HG02610 (cell line): ENCODE data around the gene PNPLA7.
"Not testable (repeated sequence)": the region's sequence is repeated elsewhere in the genome, so short reads cannot be mapped to it uniquely, and the experiment has no call there.

Experiments used
- ATAC-seq: cut with Tn5 transposase; IDR thresholded peaks from one replicate; pipeline ENCODE4 v1.9.1; 2021; ENCODE audit warnings: mild to moderate bottlenecking, moderate library complexity; ENCODE audit not compliant: unreplicated experiment

The PNPLA7 gene

GRCh38 chr9:137482094-137482781, 68.0 kb downstream of the PNPLA7 start:
- ATAC-seq: no peak

- ATAC-seq: no peak
These were observed 69.2 kb downstream of the PNPLA7 start for GRCh38 chr9:137480686-137481683.

DNA sequence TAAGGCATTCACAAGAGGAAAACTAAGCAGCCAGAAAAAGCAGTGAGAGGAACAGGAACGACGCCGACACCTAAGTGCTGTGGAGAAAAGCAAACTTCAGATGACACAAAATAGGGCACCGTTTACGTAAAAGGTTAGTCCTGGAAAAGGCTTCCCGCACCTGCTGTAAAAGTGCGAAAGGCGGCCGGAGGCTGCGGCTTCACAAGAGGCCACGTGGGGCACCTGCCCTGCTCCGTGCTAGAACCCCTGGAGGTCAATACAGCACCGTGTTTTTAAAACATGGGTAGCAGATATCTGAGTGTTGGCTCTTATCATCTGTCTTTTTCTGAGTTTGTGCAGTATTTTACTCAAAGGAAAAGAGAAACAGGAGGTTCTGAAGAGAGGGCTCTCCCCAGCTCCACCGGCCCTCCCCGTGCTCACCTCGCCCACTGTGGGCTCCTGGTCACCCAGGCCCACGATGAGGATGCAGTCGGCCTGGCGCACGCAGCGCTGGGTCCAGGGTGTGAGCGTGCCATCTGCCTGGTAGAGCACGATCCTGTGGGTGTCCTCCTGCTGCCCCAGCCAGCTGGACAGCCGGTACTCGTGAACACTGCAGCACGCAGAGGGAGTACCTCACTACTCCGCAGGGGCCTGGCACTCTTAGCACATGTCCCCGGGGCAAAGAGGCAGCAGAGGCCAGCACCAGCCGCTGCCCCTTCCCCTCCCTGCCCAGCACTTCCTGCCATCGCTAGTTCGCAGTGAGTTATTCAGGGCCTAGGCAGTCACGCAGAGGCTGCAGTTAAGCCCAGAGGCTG, 70.1 kb downstream of the PNPLA7 start:
- no peak for ATAC-seq

DNA sequence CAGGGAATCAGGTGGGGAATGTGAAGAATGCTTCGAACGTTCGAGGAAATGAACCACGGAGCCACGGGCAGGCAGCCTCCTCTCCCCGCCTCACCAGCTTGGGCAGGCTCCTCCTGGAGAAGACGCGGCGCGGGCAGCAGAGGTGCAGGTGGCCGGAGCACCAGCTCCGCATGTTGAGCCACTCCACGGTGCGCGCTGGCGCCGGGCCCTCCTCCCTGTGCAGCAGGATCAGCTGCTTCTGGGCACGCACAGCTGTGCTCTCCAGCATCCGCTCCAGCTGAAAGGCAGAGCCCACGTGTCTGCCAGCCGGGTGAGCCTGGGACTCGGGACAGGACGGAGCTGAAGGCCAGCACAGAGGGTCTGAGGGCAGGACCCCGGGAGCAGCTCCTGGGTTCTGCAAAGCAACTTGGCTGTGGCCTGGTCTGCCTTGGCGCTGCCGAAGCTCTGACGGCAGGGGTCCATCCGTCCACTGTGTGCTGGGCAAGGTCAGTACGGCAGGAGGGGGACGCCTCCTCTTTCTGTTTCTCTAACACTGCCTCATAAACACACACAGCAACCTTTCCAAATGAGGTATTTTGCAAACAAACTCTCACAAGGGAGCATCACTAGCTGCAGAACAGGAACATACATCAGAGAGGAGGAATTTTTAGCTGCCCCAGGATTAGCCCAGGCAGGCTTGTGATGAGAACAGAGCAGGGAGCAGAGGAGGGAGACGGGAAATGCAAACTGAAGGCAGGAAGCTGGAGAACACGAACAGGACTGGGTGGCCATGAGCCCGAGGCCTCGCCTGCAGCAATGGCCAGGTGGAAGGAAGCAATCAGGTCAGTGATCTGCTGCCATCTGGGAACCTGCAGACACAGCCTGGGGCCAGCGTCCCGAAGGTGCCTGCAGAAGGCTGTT, 71.0 kb downstream of the PNPLA7 start:
- no peak for ATAC-seq

DNA sequence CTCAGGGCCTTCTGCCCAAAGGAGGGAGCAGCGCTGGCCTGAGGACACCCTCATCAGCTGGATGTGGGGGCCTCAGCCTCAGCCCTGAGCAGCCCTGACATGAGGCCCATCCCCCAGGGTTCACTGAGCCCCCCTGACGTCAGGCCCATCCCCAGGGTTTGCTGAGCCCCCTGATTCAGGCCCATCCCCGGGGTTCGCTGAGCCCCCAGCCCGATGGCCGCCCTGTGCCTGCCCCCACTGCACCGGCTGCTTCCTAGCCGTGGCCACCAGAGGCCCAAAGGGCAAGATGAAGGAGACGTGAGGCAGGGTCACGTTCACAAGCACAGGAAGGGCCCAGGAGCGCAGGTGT, 71.6 kb downstream of the PNPLA7 start:
- no peak for ATAC-seq

DNA sequence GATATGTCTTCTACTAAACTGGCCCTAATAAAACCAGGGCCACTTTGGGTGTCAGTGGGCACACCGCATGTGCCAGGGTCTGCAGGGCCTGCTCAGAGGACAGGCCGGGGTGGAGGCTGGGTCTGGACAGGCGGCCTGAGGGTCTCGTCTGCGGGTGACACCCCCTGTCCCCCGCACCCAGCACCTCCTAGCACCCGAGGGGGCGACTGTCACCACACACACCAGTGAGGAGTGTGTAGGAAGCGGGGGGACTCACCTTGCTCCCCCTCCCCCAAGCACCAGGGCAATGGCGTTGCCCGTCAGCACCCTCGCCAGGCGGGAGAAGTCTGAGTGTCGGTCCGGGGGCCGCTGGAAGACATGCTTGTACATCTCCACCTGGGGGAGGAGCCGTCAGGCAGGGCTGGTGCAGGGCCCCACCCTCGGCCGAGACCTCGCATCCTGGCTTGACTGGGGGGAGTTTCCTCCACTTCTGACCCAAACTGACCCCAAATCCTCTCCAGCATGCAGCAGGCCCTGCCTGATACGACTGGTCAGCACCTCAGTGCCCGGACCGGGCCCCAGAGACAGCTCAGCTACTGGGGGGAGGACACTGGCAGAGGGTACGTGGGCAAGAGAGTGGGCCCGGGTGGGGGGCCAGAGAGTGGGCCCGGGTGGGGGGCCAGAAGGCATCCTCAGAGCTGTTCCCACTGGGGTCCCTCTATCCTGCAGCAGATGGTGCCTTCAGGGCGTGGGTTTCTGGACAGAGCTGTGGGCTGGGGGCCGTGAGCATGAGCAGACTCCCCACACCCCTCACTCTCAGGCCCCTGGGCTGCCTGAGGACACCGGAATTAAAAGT, 72.2 kb downstream of the PNPLA7 start:
- no peak for ATAC-seq

DNA sequence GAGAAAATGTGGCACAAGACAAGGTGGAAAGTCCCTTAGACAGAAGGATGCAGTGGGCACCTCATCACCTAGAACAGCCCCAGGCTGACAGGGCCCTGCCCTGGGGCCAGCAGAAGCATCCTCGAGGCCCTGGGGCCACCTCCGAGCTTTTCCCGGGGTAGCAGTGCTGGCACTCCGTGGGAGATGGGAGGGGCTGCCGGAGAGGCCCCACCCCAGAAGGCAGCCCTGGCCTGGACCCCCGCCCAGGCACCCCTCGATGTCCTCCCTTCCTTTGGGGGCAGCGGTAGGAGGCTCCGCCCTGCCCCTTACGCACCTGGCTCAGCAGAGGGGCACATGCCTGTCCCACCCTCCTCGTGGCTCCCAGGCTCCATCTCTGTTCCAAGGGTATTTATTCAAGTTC, 73.3 kb downstream of the PNPLA7 start:
- no peak for ATAC-seq

GRCh38 chr9:137475666-137476065, 74.5 kb downstream of the PNPLA7 start:
- ATAC-seq: no peak

- ATAC-seq: no peak
These were observed 75.9 kb downstream of the PNPLA7 start for GRCh38 chr9:137474271-137474670.

DNA sequence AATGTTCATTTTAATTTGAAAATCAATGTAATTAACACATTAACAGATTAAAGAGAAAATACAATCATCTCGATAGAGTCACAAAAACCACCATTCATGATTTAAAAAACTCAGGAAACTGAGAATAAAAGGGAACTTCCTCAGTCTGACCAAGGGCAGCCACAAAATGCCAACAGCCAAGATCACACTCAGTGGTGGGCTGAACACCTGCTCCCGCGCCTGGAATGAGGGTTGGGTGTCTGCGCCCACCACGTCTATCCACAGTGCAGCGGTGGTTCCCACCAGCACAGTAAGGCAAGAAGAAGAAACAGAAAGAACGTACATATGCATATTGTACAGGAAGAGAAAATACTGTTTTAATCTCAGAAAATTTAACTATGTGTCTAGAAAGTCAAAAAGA, 79.4 kb downstream of the PNPLA7 start:
- no peak for ATAC-seq

DNA sequence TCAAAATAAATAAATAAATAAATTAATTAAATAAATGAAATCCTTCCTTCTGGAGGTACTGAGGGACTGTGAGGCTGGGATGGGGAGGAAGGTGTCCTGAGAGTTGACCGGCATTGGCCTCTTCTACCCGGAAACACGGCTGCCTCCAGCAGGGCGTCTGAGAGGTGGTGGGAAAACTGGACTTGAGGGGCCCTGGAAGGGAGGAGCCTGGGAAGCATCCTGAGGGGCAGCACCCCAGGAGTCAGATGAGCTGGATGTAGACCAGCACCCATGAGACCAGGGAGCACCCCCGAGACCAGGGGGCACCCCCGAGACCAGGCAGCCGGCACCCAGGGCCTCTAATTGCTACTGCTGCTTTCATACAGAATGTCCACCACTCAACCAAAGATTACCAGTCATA, 82.3 kb downstream of the PNPLA7 start:
- no peak for ATAC-seq

DNA sequence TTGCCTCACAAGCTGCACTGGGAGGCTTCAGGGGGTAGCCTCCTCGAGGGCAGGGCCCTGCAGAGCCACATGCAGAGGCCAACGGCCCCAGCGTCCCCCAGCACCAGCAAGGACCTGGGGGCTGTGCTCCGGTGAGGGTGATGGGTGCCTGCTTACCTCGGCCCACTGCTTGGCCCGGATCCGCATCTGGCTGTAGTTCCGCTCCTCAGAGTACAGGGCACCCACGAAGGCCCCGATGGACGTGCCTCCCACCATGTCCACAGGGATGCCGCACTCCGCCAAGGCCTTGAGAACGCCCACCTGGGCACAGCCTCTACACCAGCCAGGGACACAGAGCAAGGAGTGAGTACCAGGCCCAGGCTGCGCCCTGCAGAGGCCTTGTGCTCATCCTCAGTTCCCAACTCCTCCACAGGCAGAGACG, 83.0 kb downstream of the PNPLA7 start:
- no peak for ATAC-seq

DNA sequence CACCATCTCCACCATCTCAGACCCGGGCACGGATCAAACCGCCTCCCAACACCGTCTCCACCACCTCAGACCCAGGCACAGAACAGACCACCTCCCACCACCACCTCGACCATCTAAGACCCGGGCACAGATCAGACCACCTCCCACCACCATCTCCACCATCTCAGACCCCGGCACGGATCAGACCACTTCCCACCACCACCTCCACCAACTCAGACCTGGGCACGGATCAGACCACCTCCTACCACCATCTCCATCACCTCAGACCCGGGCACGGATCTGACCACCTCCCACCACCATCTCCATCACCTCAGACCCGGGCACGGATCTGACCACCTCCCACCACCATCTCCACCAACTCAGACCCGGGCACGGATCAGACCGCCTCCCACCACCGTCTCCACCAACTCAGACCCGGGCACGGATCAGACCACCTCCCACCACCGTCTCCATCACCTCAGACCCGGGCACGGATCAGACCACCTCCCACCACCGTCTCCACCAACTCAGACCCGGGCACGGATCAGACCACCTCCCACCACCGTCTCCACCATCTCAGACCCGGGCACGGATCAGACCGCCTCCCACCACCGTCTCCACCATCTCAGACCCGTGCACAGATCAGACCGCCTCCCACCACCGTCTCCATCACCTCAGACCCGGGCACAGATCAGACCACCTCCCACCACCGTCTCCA, 83.7 kb downstream of the PNPLA7 start:
- ATAC-seq: not testable (repeated sequence)

GRCh38 chr9:137465720-137466388, 84.3 kb downstream of the PNPLA7 start:
- no peak for ATAC-seq

DNA sequence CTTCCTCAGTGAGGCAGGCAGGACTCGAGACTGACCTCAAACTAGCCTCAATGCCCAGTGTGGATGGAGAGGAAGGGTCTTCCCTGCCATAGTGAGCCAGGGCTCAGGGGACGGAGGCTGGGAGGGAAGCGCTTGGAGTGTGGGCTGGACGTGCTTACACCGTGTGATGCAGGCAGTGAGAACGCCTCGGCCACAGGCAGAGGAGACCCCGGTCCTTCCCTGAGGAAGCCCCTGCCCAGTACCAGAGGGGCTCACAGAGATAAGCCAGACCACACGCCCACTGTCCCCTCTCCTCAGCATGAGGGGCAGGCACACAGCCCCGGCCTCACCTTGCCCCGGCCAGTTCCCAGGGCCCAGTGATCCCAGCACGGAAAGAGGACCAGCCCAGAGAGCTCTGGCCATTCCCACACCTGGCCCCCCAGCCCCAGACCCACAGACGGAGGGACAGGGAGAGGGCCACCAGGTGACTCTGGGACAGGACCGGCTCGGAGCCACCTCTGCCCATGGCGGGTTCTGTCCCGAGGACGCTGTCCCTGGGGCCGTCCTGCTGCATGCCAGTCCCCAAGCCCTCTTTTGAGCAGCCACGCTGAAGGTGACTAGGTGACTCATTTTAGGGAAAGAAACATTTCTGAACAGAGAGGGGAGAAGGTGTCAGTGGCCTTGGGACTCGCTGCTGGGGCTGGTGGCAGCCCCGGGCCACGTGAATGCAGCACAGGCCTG, 85.0 kb downstream of the PNPLA7 start:
- ATAC-seq: no peak

DNA sequence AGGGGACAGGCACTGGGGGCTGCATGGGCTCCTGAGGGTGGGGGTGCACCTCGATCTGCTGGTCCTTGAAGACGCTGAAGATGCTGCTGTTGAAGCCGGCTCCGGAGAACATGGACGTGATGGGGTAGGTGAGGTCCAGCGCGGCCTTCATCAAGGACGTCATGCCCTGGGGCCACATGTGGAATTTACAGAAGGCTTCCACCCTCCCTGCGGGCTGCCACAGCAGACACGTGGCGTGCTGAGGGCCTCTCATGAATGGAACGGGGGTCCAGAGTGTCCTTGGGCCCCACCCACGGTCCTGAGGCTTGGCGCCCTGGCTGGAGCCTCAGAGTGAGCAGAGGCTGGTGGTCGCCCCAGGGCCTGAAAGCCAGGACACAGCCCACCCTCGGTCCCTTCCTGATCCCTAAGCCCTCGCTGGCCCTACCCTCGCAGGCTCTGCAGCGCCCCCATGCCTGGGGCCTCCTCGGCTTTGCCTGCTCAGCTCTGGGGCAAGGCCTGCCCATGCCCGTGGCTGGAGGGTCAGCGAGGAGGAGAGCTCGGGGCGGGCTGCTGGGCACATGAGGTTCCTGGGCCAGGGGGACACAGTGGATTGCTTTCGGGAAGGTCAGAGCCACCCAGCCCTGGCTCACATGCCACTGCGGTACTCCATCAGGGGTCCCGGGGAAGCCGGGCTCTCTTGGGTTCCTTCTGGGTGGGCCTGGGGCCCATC, 85.8 kb downstream of the PNPLA7 start:
- ATAC-seq: no peak

- ATAC-seq: no peak
These were observed 86.3 kb downstream of the PNPLA7 start for GRCh38 chr9:137463931-137464290.
